HEK293 (cell line): Measurements from ENCODE around the gene KCNK4.

Source experiments
- ATF2 ChIP-seq: fragments of 450-650 bp; formaldehyde crosslinking; IDR thresholded peaks from 2 replicates; pipeline ENCODE4 v1.5.1; 2016; ENCODE audit warnings: missing biosample characterization, missing genetic modification characterization, low read depth
- KLF10 ChIP-seq: fragments of 450-650 bp; IDR thresholded peaks from 2 replicates; pipeline ENCODE4 v1.5.1; 2018; ENCODE audit warnings: missing biosample characterization, mild to moderate bottlenecking, missing genetic modification characterization
- PRDM6 ChIP-seq: fragments of 450-650 bp; formaldehyde crosslinking; IDR thresholded peaks from 2 replicates; pipeline ENCODE4 v1.5.1; 2017; ENCODE audit warnings: missing biosample characterization, missing genetic modification characterization
- SCRT1 ChIP-seq: fragments of 450-650 bp; formaldehyde crosslinking; IDR thresholded peaks from 2 replicates; pipeline ENCODE4 v1.5.1; 2016; ENCODE audit warnings: missing biosample characterization, missing genetic modification characterization, borderline replicate concordance
- SCRT2 ChIP-seq: fragments of 450-650 bp; formaldehyde crosslinking; IDR thresholded peaks from 2 replicates; pipeline ENCODE4 v1.5.1; 2016; ENCODE audit warnings: missing biosample characterization, missing genetic modification characterization
- ZBTB20 ChIP-seq: fragments of 450-650 bp; formaldehyde crosslinking; IDR thresholded peaks from 2 replicates; pipeline ENCODE4 v1.5.1; 2016; ENCODE audit warnings: missing biosample characterization, missing genetic modification characterization
- ZFHX2 ChIP-seq: fragments of 450-650 bp; formaldehyde crosslinking; conservative IDR thresholded peaks from 2 replicates; pipeline ENCODE4 v1.5.1; 2016; ENCODE audit warnings: missing biosample characterization, missing genetic modification characterization
- ZNF155 ChIP-seq: fragments of 450-650 bp; formaldehyde crosslinking; IDR thresholded peaks from 2 replicates; pipeline ENCODE4 v1.5.1; 2016; ENCODE audit warnings: missing biosample characterization, missing genetic modification characterization
- ZNF169 ChIP-seq: fragments of 450-650 bp; formaldehyde crosslinking; IDR thresholded peaks from 2 replicates; pipeline ENCODE4 v1.5.1; 2016; ENCODE audit warnings: missing biosample characterization, missing genetic modification characterization
- ZNF175 ChIP-seq: fragments of 450-650 bp; formaldehyde crosslinking; IDR thresholded peaks from 2 replicates; pipeline ENCODE4 v1.5.1; 2016; ENCODE audit warnings: missing biosample characterization, missing genetic modification characterization
- ZNF274 ChIP-seq, 2 experiments: fragments of 200-500 bp in 1 of 2; fragments of 450-650 bp in 1 of 2; sonication (Bioruptor generic) in 1 of 2; formaldehyde crosslinking in 1 of 2; IDR thresholded peaks; 2 replicates each; pipeline versions ENCODE4 v1.5.1 to v1.6.1; 2014 to 2016; ENCODE audit warnings: borderline replicate concordance in 1 of 2, inconsistent platforms in 1 of 2, low read length in 1 of 2, missing biosample characterization in 1 of 2, missing genetic modification characterization in 1 of 2
- ZNF596 ChIP-seq: fragments of 450-650 bp; IDR thresholded peaks from 2 replicates; pipeline ENCODE4 v1.5.0; 2018; ENCODE audit warnings: missing biosample characterization, mild to moderate bottlenecking, missing genetic modification characterization, moderate library complexity
- ZSCAN4 ChIP-seq: fragments of 450-650 bp; formaldehyde crosslinking; IDR thresholded peaks from 2 replicates; pipeline ENCODE4 v1.5.1; 2017; ENCODE audit warnings: missing biosample characterization, missing genetic modification characterization
- TF ChIP-seq, protein P1 (sequence below): fragments of 450-650 bp; formaldehyde crosslinking; IDR thresholded peaks from 2 replicates; pipeline ENCODE4 v1.5.1; 2016; ENCODE audit warnings: missing biosample characterization, missing genetic modification characterization
- TF ChIP-seq, protein P2 (sequence below): fragments of 450-650 bp; formaldehyde crosslinking; optimal IDR thresholded peaks from 2 replicates; pipeline ENCODE3; 2016; ENCODE audit warnings: missing biosample characterization, mild to moderate bottlenecking, missing genetic modification characterization
- TF ChIP-seq, protein P3 (sequence below): fragments of 450-650 bp; IDR thresholded peaks from 2 replicates; pipeline ENCODE4 v1.5.1; 2018; ENCODE audit warnings: missing biosample characterization, missing genetic modification characterization
- TF ChIP-seq, protein P4 (sequence below): fragments of 450-650 bp; formaldehyde crosslinking; IDR thresholded peaks from 2 replicates; pipeline ENCODE4 v1.5.1; 2016; ENCODE audit warnings: missing biosample characterization, missing genetic modification characterization

The KCNK4 gene

GRCh38 chr11:64268025-64268892, 22.8 kb upstream of the KCNK4 start (continued):
- TF ChIP-seq, protein P1, sequence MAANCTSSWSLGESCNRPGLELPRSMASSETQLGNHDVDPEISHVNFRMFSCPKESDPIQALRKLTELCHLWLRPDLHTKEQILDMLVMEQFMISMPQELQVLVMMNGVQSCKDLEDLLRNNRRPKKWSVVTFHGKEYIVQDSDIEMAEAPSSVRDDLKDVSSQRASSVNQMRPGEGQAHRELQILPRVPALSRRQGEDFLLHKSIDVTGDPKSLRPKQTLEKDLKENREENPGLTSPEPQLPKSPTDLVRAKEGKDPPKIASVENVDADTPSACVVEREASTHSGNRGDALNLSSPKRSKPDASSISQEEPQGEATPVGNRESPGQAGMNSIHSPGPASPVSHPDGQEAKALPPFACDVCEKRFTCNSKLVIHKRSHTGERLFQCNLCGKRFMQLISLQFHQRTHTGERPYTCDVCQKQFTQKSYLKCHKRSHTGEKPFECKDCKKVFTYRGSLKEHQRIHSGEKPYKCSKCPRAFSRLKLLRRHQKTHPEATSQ (tag by site-specific recombination): no peak
- TF ChIP-seq ATF2 (tag by site-specific recombination): no peak
- TF ChIP-seq, protein P2, sequence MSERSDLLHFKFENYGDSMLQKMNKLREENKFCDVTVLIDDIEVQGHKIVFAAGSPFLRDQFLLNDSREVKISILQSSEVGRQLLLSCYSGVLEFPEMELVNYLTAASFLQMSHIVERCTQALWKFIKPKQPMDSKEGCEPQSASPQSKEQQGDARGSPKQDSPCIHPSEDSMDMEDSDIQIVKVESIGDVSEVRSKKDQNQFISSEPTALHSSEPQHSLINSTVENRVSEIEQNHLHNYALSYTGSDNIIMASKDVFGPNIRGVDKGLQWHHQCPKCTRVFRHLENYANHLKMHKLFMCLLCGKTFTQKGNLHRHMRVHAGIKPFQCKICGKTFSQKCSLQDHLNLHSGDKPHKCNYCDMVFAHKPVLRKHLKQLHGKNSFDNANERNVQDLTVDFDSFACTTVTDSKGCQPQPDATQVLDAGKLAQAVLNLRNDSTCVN (tag by site-specific recombination): no peak
- TF ChIP-seq SCRT2 (tag by site-specific recombination): no peak
- no peak for TF ChIP-seq SCRT1
- TF ChIP-seq, protein P3, sequence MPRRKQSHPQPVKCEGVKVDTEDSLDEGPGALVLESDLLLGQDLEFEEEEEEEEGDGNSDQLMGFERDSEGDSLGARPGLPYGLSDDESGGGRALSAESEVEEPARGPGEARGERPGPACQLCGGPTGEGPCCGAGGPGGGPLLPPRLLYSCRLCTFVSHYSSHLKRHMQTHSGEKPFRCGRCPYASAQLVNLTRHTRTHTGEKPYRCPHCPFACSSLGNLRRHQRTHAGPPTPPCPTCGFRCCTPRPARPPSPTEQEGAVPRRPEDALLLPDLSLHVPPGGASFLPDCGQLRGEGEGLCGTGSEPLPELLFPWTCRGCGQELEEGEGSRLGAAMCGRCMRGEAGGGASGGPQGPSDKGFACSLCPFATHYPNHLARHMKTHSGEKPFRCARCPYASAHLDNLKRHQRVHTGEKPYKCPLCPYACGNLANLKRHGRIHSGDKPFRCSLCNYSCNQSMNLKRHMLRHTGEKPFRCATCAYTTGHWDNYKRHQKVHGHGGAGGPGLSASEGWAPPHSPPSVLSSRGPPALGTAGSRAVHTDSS: no peak
- TF ChIP-seq ZNF155 (tag by site-specific recombination): no peak
- no peak for TF ChIP-seq ZSCAN4 (tag by site-specific recombination)
- no peak for TF ChIP-seq PRDM6 (tag by site-specific recombination)
- no peak for TF ChIP-seq ZFHX2 (tag by site-specific recombination)
- no peak for TF ChIP-seq ZNF596
- TF ChIP-seq, protein P4, sequence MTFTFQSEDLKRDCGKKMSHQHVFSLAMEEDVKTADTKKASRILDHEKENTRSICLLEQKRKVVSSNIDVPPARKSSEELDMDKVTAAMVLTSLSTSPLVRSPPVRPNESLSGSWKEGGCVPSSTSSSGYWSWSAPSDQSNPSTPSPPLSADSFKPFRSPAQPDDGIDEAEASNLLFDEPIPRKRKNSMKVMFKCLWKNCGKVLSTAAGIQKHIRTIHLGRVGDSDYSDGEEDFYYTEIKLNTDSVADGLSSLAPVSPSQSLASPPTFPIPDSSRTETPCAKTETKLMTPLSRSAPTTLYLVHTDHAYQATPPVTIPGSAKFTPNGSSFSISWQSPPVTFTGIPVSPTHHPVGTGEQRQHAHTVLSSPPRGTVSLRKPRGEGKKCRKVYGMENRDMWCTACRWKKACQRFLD (tag by site-specific recombination): no peak
- TF ChIP-seq KLF10 (tag by site-specific recombination): no peak
- no peak for TF ChIP-seq ZNF169 (tag by site-specific recombination)
- TF ChIP-seq ZNF175 (tag by site-specific recombination): no peak
- TF ChIP-seq ZNF274 (IDR thresholded peaks at IDR 0.05; ENCODE audit: low read length): no peak
- TF ChIP-seq ZNF274 (tag by site-specific recombination; IDR thresholded peaks at IDR 0.05; ENCODE audit: borderline replicate concordance): no peak
- TF ChIP-seq ZBTB20 (tag by site-specific recombination): no peak
